Peyer's patch (tissue), 4 donors: ENCODE measurements around the gene SIK2. TPM values are rescaled to one million over a fixed set of nuclear protein-coding genes. Genes with fewer than 3 reads are reported as not detected.

Experiments
- DNase-seq, 3 donors: peaks; one replicate each; pipeline ENCODE4 v3.0.0-alpha.2; 2017 to 2019
- H3K27ac ChIP-seq, 4 donors: fragments of 200-600 bp; sonication (generic); one replicate each; pipeline ENCODE4 v1.5.1; 2016 to 2019
- H3K27me3 ChIP-seq, 2 donors: fragments of 200-600 bp; sonication (generic); one replicate each; pipeline ENCODE4 v1.5.1; 2019
- H3K36me3 ChIP-seq, 3 donors: fragments of 200-600 bp; sonication (generic); one replicate each; pipeline ENCODE4 v1.5.1; 2016 to 2019
- H3K4me1 ChIP-seq, 4 donors: fragments of 200-600 bp; sonication (generic); one replicate each; pipeline ENCODE4 v1.5.1; 2016 to 2019
- H3K4me3 ChIP-seq, 4 donors: fragments of 200-600 bp; sonication (generic); 1 replicate in 3 of 4; 2 replicates in 1 of 4; pipeline ENCODE4 v1.5.1; 2016 to 2019; ENCODE audit warnings: mild to moderate bottlenecking in 1 of 4
- H3K9me3 ChIP-seq, 4 donors: fragments of 200-600 bp; sonication (generic); one replicate each; pipeline ENCODE4 v1.5.1; 2016 to 2019; ENCODE audit warnings: mild to moderate bottlenecking in 1 of 4
- POLR2A ChIP-seq, 2 donors: fragments of 450-650 bp; IDR thresholded peaks; one replicate each; pipeline ENCODE4 v1.5.1; 2017; ENCODE audit warnings: antibody characterized with exemption in 2 of 2, mild to moderate bottlenecking in 2 of 2, moderate library complexity in 2 of 2
- total RNA-seq, 4 donors: library from RNA; depleted of rRNA; stranded (reverse); fragments of >200 nt; gene quantifications; one replicate each; pipeline ENCODE4 v1.1.0, GENCODE V29; 2016
- TF ChIP-seq, protein P1 (sequence below), 6 experiments: fragments of 450-650 bp in 4 of 6; fragments of 200-600 bp in 2 of 6; sonication (generic) in 1 of 6; IDR thresholded peaks; one replicate each; pipeline ENCODE4 v1.5.1; 2017 to 2019; ENCODE audit warnings: antibody characterized with exemption in 6 of 6, mild to moderate bottlenecking in 3 of 6, moderate library complexity in 1 of 6

Gene SIK2
- total RNA-seq, 4 donors from 2014 or later: 12.4 to 16.3 (median 14.4) TPM

- H3K36me3 ChIP-seq: peaks cover 0 to 28% (median 0%) of the 10 kb centered on the region in 3 donors
- no peak overlapping the region for H3K27ac ChIP-seq
- no peaks in the 10 kb centered on the region for H3K4me1 ChIP-seq
- no peak for DNase-seq
- no peak overlapping the region for H3K4me3 ChIP-seq
- H3K9me3 ChIP-seq: no peaks in the 10 kb centered on the region
- no peaks in the 10 kb centered on the region for H3K27me3 ChIP-seq
- no peak for TF ChIP-seq POLR2A (IDR thresholded peaks at IDR 0.05)
- TF ChIP-seq, protein P1, sequence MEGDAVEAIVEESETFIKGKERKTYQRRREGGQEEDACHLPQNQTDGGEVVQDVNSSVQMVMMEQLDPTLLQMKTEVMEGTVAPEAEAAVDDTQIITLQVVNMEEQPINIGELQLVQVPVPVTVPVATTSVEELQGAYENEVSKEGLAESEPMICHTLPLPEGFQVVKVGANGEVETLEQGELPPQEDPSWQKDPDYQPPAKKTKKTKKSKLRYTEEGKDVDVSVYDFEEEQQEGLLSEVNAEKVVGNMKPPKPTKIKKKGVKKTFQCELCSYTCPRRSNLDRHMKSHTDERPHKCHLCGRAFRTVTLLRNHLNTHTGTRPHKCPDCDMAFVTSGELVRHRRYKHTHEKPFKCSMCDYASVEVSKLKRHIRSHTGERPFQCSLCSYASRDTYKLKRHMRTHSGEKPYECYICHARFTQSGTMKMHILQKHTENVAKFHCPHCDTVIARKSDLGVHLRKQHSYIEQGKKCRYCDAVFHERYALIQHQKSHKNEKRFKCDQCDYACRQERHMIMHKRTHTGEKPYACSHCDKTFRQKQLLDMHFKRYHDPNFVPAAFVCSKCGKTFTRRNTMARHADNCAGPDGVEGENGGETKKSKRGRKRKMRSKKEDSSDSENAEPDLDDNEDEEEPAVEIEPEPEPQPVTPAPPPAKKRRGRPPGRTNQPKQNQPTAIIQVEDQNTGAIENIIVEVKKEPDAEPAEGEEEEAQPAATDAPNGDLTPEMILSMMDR (IDR thresholded peaks at IDR 0.05): no peak
These were observed 69.1 kb downstream of the SIK2 start for GRCh38 chr11:111671383-111671782.

DNA sequence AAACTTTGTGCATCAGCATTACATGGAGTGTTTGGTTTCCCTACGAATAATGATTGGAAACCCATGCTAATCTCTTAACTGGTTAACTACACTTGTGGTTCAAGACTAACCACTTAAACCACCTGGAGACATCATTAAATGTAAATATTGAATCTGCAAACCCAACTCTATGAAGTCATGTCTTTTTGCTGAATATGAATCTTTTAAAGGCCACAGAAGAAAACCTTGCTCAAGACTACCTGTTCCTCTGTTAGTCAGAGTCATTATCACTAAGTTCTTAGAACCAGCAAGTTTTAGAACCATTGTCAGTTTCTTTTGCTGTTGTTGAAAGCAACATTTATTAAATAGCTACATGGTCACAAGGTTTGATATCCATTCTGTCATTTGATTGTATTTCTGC is 70.7 kb downstream of the SIK2 start:
- TF ChIP-seq POLR2A (IDR thresholded peaks at IDR 0.05): no peak

DNA sequence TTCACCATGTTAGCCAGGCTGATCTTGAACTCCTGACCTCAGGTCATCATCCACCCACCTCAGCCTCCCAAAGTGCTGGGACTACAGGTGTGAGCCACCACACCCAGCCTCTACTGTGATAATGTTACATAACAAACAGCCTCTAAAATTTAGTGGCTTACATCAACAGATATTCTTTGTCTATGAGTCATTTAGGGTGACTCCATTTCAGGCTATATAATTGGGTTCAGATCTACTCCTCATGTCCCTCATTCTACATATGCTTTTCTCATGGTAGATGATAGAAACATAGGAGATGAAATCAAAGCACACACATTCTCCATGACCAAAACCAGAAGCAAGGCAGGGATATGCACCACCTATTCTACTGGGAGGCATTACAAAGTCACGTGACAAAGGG is 72.7 kb downstream of the SIK2 start:
- TF ChIP-seq, protein P1 (IDR thresholded peaks at IDR 0.05): no peak
- no peak for TF ChIP-seq POLR2A (IDR thresholded peaks at IDR 0.05)
- H3K27ac ChIP-seq: no peak overlapping the region

More for the DNA sequence above, 70.7 kb downstream of the SIK2 start:
- Histone ChIP-seq H3K9me3 (no peaks in the 10 kb centered on the region), H3K36me3 (peaks cover 0 to 28% (median 0%) of the 10 kb centered on the region in 3 donors), H3K27me3 (no peaks in the 10 kb centered on the region), H3K4me1 (no peaks in the 10 kb centered on the region), H3K4me3 (no peak overlapping the region), H3K27ac (no peak overlapping the region)
- DNase-seq: no peak

DNA sequence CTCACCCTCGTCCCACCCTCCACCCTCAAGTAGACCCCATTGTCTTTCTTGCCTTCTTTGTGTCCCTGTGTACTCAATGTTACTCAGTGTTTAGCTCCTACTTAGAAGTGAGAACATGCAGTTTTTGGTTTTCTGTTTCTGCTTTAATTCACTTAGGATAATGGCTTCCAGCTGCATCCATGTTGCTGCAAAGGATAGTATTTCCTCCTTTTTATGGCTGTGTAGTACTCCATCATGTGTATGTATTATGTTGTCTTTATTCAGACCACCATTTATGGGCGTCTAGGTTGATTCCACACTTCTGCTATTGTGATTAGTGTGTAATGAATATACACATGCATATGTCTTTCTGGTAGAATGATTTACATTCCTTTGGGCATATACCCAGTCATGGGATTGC is 73.6 kb downstream of the SIK2 start:
- Histone ChIP-seq H3K4me3 (no peak overlapping the region), H3K36me3 (peaks cover 0 to 28% (median 0%) of the 10 kb centered on the region in 3 donors), H3K4me1 (no peaks in the 10 kb centered on the region), H3K9me3 (no peaks in the 10 kb centered on the region), H3K27ac (no peak overlapping the region), H3K27me3 (no peaks in the 10 kb centered on the region)
- DNase-seq: no peak
- TF ChIP-seq POLR2A (IDR thresholded peaks at IDR 0.05): no peak
- TF ChIP-seq, protein P1 (IDR thresholded peaks at IDR 0.05): no peak

More for the DNA sequence above, 72.7 kb downstream of the SIK2 start:
- H3K27me3 ChIP-seq: no peaks in the 10 kb centered on the region
- H3K36me3 ChIP-seq: peaks cover 0 to 28% (median 0%) of the 10 kb centered on the region in 3 donors
- H3K9me3 ChIP-seq: no peaks in the 10 kb centered on the region
- H3K4me3 ChIP-seq: no peak overlapping the region
- H3K4me1 ChIP-seq: no peaks in the 10 kb centered on the region
- no peak for DNase-seq

GRCh38 chr11:111676878-111677585 is 74.8 kb downstream of the SIK2 start:
- Histone ChIP-seq H3K9me3 (no peaks in the 10 kb centered on the region), H3K36me3 (peaks cover 0 to 17% (median 0%) of the 10 kb centered on the region in 3 donors), H3K4me1 (no peaks in the 10 kb centered on the region), H3K27ac (no peak overlapping the region), H3K27me3 (no peaks in the 10 kb centered on the region), H3K4me3 (no peak overlapping the region)
- no peak for TF ChIP-seq POLR2A (IDR thresholded peaks at IDR 0.05)
- TF ChIP-seq, protein P1 (IDR thresholded peaks at IDR 0.05): no peak
- DNase-seq: no peak

- Histone ChIP-seq H3K36me3 (no peaks in the 10 kb centered on the region), H3K27ac (no peak overlapping the region), H3K4me1 (no peaks in the 10 kb centered on the region), H3K27me3 (no peaks in the 10 kb centered on the region), H3K9me3 (no peaks in the 10 kb centered on the region), H3K4me3 (no peak overlapping the region)
- TF ChIP-seq, protein P1 (IDR thresholded peaks at IDR 0.05): no peak
- TF ChIP-seq POLR2A (IDR thresholded peaks at IDR 0.05): no peak
- no peak for DNase-seq
These were observed 78.4 kb downstream of the SIK2 start for GRCh38 chr11:111680486-111681175.
